HepG2 (cell line): Measurements from ENCODE around the gene UROD. TPM values are rescaled to one million over a fixed set of nuclear protein-coding genes. Genes with fewer than 3 reads are reported as not detected.

Experiments used
- ATAC-seq: fragments of 200-7000 bp; cut with Tn5 transposase; 3 replicates; pipeline ENCODE4 v1.9.1; 2020; ENCODE audit warnings: mild to moderate bottlenecking, moderate library complexity
- BruUV-seq: library from RNA; stranded (reverse); fragments of 400-500 nt; replicated peaks from 2 replicates; lab custom pipeline; 2021; lab: Mats Ljungman, UMichigan
- CTCF ChIA-PET: fragments of 300-600 bp; formaldehyde crosslinking; extraction: SDS; loops from one replicate; lab custom pipeline; 2021; ENCODE audit warnings: low total read pairs, inconsistent platforms, low intra/inter-chr PET ratio; lab: Yijun Ruan, JAX
- POLR2A ChIA-PET: fragments of 350-600 bp; sonication (Branson Sonifier 250); formaldehyde crosslinking; loops from one replicate; lab custom pipeline; 2020; ENCODE audit warnings: antibody characterized with exemption, inconsistent platforms; lab: Yijun Ruan, JAX
- DNase-seq: peaks from one replicate; pipeline ENCODE4 v3.0.0-alpha.2; 2015; ENCODE audit warnings: low spot score
- FAIRE-seq: peaks from 3 replicates; lab custom pipeline; 2011; peaks lifted over from hg19 to GRCh38; lab: Jason Lieb, UNC
- H2AFZ ChIP-seq: one replicate; pipeline ENCODE4 v1.6.1; 2011; ENCODE audit warnings: low read length, inconsistent platforms
- H3K27ac ChIP-seq: fragments of 300-600 bp; 3 replicates; pipeline ENCODE4 v1.8.0; 2011; ENCODE audit warnings: mixed run types, mild to moderate bottlenecking, mixed read lengths, low read length, inconsistent platforms; ENCODE audit not compliant: insufficient read depth; ENCODE audit errors: extremely low read length
- H3K27me3 ChIP-seq, 2 experiments: fragments of 200-600 bp in 1 of 2; 2 replicates in 1 of 2; 3 replicates in 1 of 2; pipeline versions ENCODE4 v1.6.0 to v1.8.0; 2011; ENCODE audit warnings: low read length in 2 of 2, mild to moderate bottlenecking in 2 of 2, moderate library complexity in 2 of 2, inconsistent platforms in 1 of 2; ENCODE audit not compliant: insufficient read depth in 2 of 2, control insufficient read depth in 1 of 2
- H3K36me3 ChIP-seq, 2 experiments: fragments of 200-600 bp in 1 of 2; replicated peaks in 1 of 2; 2 replicates in 1 of 2; 3 replicates in 1 of 2; pipeline versions ENCODE4 v1.5.1 to v1.8.0; 2011; ENCODE audit warnings: low read length in 2 of 2, inconsistent platforms in 1 of 2; ENCODE audit not compliant: insufficient read depth in 2 of 2, control insufficient read depth in 1 of 2
- H3K4me1 ChIP-seq: 2 replicates; pipeline ENCODE4 v1.5.1; 2012; ENCODE audit warnings: low read length, inconsistent platforms; ENCODE audit not compliant: insufficient read depth
- H3K4me2 ChIP-seq: 2 replicates; pipeline ENCODE4 v1.6.0; 2011; ENCODE audit warnings: low read depth, low read length, inconsistent platforms
- H3K4me3 ChIP-seq, 3 experiments: fragments of 200-600 bp in 1 of 3; sonication (generic), shearing (Covaris generic) in 1 of 3; replicated peaks in 1 of 3; 2 replicates each; pipeline ENCODE4 v1.5.1; 2011 to 2016; ENCODE audit warnings: low read length in 3 of 3, inconsistent platforms in 2 of 3, low read depth in 2 of 3, mild to moderate bottlenecking in 2 of 3, control low read depth in 1 of 3, mixed read lengths in 1 of 3; ENCODE audit not compliant: insufficient read depth in 1 of 3
- H3K79me2 ChIP-seq: one replicate; pipeline ENCODE4 v1.6.1; 2011; ENCODE audit warnings: low read length, inconsistent platforms; ENCODE audit not compliant: insufficient read depth
- H3K9ac ChIP-seq: 2 replicates; pipeline ENCODE4 v1.6.0; 2011; ENCODE audit warnings: mild to moderate bottlenecking, low read depth, low read length, inconsistent platforms; ENCODE audit not compliant: insufficient read depth
- H3K9me3 ChIP-seq: 2 replicates; pipeline ENCODE4 v1.5.1; 2012; ENCODE audit warnings: mild to moderate bottlenecking, low read length
- H4K20me1 ChIP-seq: 2 replicates; pipeline ENCODE4 v1.6.0; 2011; ENCODE audit warnings: inconsistent platforms, mild to moderate bottlenecking, low read length, moderate library complexity; ENCODE audit not compliant: insufficient read depth
- FOSL2 ChIP-seq: sonication (generic); formaldehyde crosslinking; IDR thresholded peaks from 2 replicates; pipeline ENCODE4 v1.4.0; 2020; ENCODE audit warnings: missing genetic modification reagents
- NFKBIZ ChIP-seq: IDR thresholded peaks from 2 replicates; pipeline ENCODE4 v1.6.1; 2018; ENCODE audit warnings: missing genetic modification reagents, missing compliant biosample characterization
- NR2F2 ChIP-seq: IDR thresholded peaks from 2 replicates; pipeline ENCODE4 v1.6.1; 2012; ENCODE audit warnings: low read depth, inconsistent platforms, borderline replicate concordance
- REXO4 ChIP-seq: sonication (generic); formaldehyde crosslinking; IDR thresholded peaks from 2 replicates; pipeline ENCODE4 v1.8.0; 2022; ENCODE audit warnings: missing genetic modification reagents, mild to moderate bottlenecking, borderline replicate concordance
- RNF2 ChIP-seq: fragments of 450-650 bp; conservative IDR thresholded peaks from 2 replicates; pipeline ENCODE4 v1.6.1; 2016; ENCODE audit warnings: low read depth
- SOX5 ChIP-seq: IDR thresholded peaks from 2 replicates; pipeline ENCODE4 v1.6.1; 2016; ENCODE audit warnings: borderline replicate concordance
- ZNF17 ChIP-seq: sonication (generic); formaldehyde crosslinking; IDR thresholded peaks from 2 replicates; pipeline ENCODE4 v1.5.0; 2020; ENCODE audit warnings: mild to moderate bottlenecking, missing genetic modification reagents
- ZNF547 ChIP-seq: sonication (generic); formaldehyde crosslinking; IDR thresholded peaks from 2 replicates; pipeline ENCODE4 v1.5.1; 2020; ENCODE audit warnings: mild to moderate bottlenecking, missing genetic modification reagents
- ZSCAN30 ChIP-seq: sonication (generic); formaldehyde crosslinking; IDR thresholded peaks from 2 replicates; pipeline ENCODE4 v1.5.0; 2020; ENCODE audit warnings: mild to moderate bottlenecking, missing genetic modification reagents
- WGBS: methylation state at CpG from one replicate; pipeline ENCODE4 v1.1.6; 2017; ENCODE audit warnings: low lambda C conversion rate; 5-methylcytosine and 5-hydroxymethylcytosine counted together
- in situ Hi-C: cut with HindIII; loops from 2 replicates; pipeline ENCODE4 v1.10.0; 2017; ENCODE audit warnings: low pct_unique_long_range_greater_than_20kb; ENCODE audit not compliant: extremely low pct_ligation_motif_present
- intact Hi-C: fragments of 100-400 bp; cut with micrococcal nuclease; formaldehyde crosslinking; loops from one replicate; pipeline ENCODE4 v1.10.0; 2022; ENCODE audit not compliant: unreplicated experiment
- polyA plus RNA-seq, 8 experiments: library from polyadenylated mRNA; depleted of rRNA in 3 of 8; stranded (reverse) in 7 of 8; unstranded in 1 of 8; fragments of >200 nt; fragmentation: Illumina TruSeq in 4 of 8; extraction: Trizol in 4 of 8; gene quantifications; 2 replicates each; pipeline versions ENCODE4 v1.2.1 to v1.2.3, GENCODE V29; 2011 to 2016; ENCODE audit warnings: low read depth in 4 of 8, missing spikeins in 1 of 8, mixed read lengths in 1 of 8; ENCODE audit not compliant: insufficient read depth in 1 of 8
- total RNA-seq, 5 experiments: library from RNA; depleted of rRNA; stranded (reverse); fragments of >200 nt; fragmentation: Illumina TruSeq; extraction: Trizol; gene quantifications; 2 replicates each; pipeline ENCODE4 v1.2.3, GENCODE V29; 2016; ENCODE audit warnings: low read depth in 1 of 5

UROD gene
- total and polyA plus RNA-seq, 2 of the 13 experiments (the other 11 are each of a cell fraction or from before 2014, with no cell fraction given): 162 to 171 TPM

GRCh38 chr1:45051005-45051772 lies 39.1 kb downstream of the UROD start (continued):
- TF ChIP-seq REXO4 (CRISPR knock-in tag) (no peak), FOSL2 (CRISPR knock-in tag) (no peak), SOX5 (CRISPR knock-in tag) (no peak), NFKBIZ (CRISPR knock-in tag) (no peak), ZNF547 (CRISPR knock-in tag) (no peak), NR2F2 (no peak)

- intact Hi-C loops: no loop called here
- Histone ChIP-seq H3K9ac (no peak overlapping the region), H3K36me3 (peaks cover 12 to 51% of the 10 kb centered on the region in 2 experiments), H3K4me2 (no peak overlapping the region), H3K79me2 (no peaks in the 10 kb centered on the region), H2AFZ (no peak overlapping the region), H3K27me3 (no peaks in the 10 kb centered on the region), H3K9me3 (no peaks in the 10 kb centered on the region), H3K4me1 (no peaks in the 10 kb centered on the region), H3K27ac (no peak overlapping the region), H4K20me1 (no peaks in the 10 kb centered on the region), H3K4me3 (no peak overlapping the region)
- no peak for ATAC-seq
- no peak for DNase-seq
- ChIA-PET CTCF (no interaction called here), POLR2A (no interaction called here)
- in situ Hi-C loops: no loop called here
- BruUV-seq: no TSS peak
- no peak for FAIRE-seq
- TF ChIP-seq RNF2 (no peak), ZNF17 (CRISPR knock-in tag) (no peak), ZSCAN30 (CRISPR knock-in tag) (no peak)
- WGBS: 60% methylated on average over 1 of the region's 1 CpG
Observed at GRCh38 chr1:45057542-45057941, 45.5 kb downstream of the UROD start.
